Measurements from ENCODE around the gene LCLAT1. TPM values are rescaled to one million over a fixed set of nuclear protein-coding genes. Genes with fewer than 3 reads are reported as not detected.

LCLAT1 gene
- total and polyA plus RNA-seq, 2 of the 4 experiments (the other 2 are of a cell fraction): 7.5 to 11.5 TPM

DNA sequence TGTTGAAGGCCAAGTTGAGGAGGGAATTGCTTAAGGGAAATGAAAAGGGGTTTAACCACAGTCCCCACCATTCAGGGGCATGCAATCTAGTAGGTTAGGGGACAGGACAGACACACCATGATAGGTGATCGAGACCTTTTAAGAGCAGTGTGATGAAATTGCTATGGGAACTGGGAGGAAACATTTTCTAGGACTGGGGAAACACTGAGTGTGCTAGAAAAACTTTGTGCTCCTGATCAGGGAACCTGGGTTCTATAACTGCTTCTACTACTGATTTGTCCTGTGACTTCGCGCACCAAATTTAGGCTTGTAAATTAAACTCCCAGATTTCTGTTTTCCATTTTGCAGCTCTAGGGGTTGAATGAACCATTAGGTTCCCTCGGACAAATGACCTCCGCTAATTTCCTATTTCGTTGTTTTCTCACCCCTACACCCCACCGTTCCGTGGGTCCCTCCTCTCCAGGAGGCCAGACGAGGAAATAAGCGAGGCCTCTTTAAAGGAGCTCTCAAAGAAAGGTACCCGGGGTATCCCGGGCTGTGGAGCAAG is 371 bp upstream of the LCLAT1 start:
- H2AK5ac ChIP-seq (ENCODE audit: low read depth, low read length): no peak overlapping the region
- intact Hi-C loops (cut with micrococcal nuclease): loop anchor here (2.0 kb wide), 2 partner anchors 146 to 216 kb away; partner anchors contain the start of gene LBH
- ChIA-PET POLR2A (ENCODE audit: unreplicated experiment) (interaction anchor here (0.8 to 1.1 kb wide), 3 partner anchors 37 to 218 kb away, joined by 3 read pairs; no protein-coding TSS in a partner anchor), CTCF (interaction anchor here (0.5 to 0.7 kb wide), 2 partner anchors 207 to 1766 kb away, joined by 4 to 7 read pairs; no protein-coding TSS in a partner anchor)
- in situ Hi-C loops (cut with MboI; ENCODE audit: low sequenced_read_pairs): no loop called here
- 12% methylated on average over 5 of the region's 12 CpGs; no CpG with 5 or more reads in 1 of the 2 experiments for WGBS, 2 experiments (ENCODE audit: extremely low coverage in 2 of 2, insufficient read length in 1 of 2)
- H3K27ac ChIP-seq (ENCODE audit: insufficient read depth, low read length): peak overlapping the region; percentile 85
- peak overlapping the region; percentile 93 for H3K23ac ChIP-seq (ENCODE audit: low read depth, low read length)
- peak overlapping the region; percentile 34 for H4K5ac ChIP-seq (ENCODE audit: low read depth, low read length)
- DNase-seq: no peak
- H3K36me3 ChIP-seq (ENCODE audit: control insufficient read depth, insufficient read depth, low read length): no peaks in the 10 kb centered on the region; the same call in 1 of the 2 replicates
- peak overlapping the region; percentile 50 for H3K18ac ChIP-seq (ENCODE audit: low read depth, low read length)
- peaks cover 22 to 41% of the 10 kb centered on the region in 2 experiments for H3K79me1 ChIP-seq (ENCODE audit: low read depth in 1 of 2, low read length in 2 of 2)
- H3K4me1 ChIP-seq (ENCODE audit: control insufficient read depth, insufficient read depth, low read length): peaks cover 10% of the 10 kb centered on the region
- H3K9me1 ChIP-seq (ENCODE audit: insufficient read depth, low read length): peaks cover 7% of the 10 kb centered on the region
- peak overlapping the region; percentile 91 for H3K56ac ChIP-seq (ENCODE audit: extremely low read depth, insufficient read depth, low read length)
- TF ChIP-seq RAD21 (IDR thresholded peaks at IDR 0.05; ENCODE audit: low read length): 0 out of 2 replicates have a peak, but pooled peaks have one; percentile 9
- no peak for TF ChIP-seq MAFK (IDR thresholded peaks at IDR 0.05; ENCODE audit: low read depth, low read length)
- TF ChIP-seq CEBPB (IDR thresholded peaks at IDR 0.05; ENCODE audit: low read depth, low read length): 0 out of 2 replicates have a peak, but pooled peaks have one; percentile 7
- TF ChIP-seq, protein P1, sequence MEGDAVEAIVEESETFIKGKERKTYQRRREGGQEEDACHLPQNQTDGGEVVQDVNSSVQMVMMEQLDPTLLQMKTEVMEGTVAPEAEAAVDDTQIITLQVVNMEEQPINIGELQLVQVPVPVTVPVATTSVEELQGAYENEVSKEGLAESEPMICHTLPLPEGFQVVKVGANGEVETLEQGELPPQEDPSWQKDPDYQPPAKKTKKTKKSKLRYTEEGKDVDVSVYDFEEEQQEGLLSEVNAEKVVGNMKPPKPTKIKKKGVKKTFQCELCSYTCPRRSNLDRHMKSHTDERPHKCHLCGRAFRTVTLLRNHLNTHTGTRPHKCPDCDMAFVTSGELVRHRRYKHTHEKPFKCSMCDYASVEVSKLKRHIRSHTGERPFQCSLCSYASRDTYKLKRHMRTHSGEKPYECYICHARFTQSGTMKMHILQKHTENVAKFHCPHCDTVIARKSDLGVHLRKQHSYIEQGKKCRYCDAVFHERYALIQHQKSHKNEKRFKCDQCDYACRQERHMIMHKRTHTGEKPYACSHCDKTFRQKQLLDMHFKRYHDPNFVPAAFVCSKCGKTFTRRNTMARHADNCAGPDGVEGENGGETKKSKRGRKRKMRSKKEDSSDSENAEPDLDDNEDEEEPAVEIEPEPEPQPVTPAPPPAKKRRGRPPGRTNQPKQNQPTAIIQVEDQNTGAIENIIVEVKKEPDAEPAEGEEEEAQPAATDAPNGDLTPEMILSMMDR (conservative IDR thresholded peaks at IDR 0.05; ENCODE audit: low read depth, low read length): no peak
- TF ChIP-seq POLR2A (IDR thresholded peaks at IDR 0.05; ENCODE audit: low read depth, low read length): peak; percentile 69
- peak overlapping the region; percentile 95 for H3K4ac ChIP-seq (ENCODE audit: low read depth, low read length)
- H3K4me2 ChIP-seq (ENCODE audit: low read depth, low read length): peak overlapping the region; percentile 73
- peak overlapping the region; percentile 70 for H2BK20ac ChIP-seq (ENCODE audit: low read depth, low read length)
- peak overlapping the region; percentile 72 for H2BK5ac ChIP-seq (ENCODE audit: low read depth, low read length, poor library complexity, severe bottlenecking)
- H2BK120ac ChIP-seq (ENCODE audit: low read depth, low read length): peak overlapping the region; percentile 90
- H4K8ac ChIP-seq (ENCODE audit: low read depth in 2 of 2, low read length in 2 of 2): peak overlapping the region; percentile 94 to 95
- no TSS peak for BruUV-seq (replicated peaks)
- peak overlapping the region; percentile 93; the same call in 2 of the 3 replicates for H2BK15ac ChIP-seq (ENCODE audit: low read depth, low read length)
- H3K14ac ChIP-seq (replicated peaks; ENCODE audit: low read depth, low read length): peak overlapping the region; percentile 92
- H3K9me3 ChIP-seq (ENCODE audit: control insufficient read depth, insufficient read depth, low read length): no peaks in the 10 kb centered on the region
- H4K91ac ChIP-seq (ENCODE audit: insufficient read depth, low read depth, low read length): peak overlapping the region; percentile 89
- no peaks in the 10 kb centered on the region for H3K27me3 ChIP-seq (ENCODE audit: control insufficient read depth, insufficient read depth, low read length)
- H2AFZ ChIP-seq (replicated peaks; ENCODE audit: low read length, poor library complexity): peak overlapping the region; percentile 100
- H4K20me1 ChIP-seq (ENCODE audit: insufficient read depth, low read length): no peaks in the 10 kb centered on the region; the same call in 1 of the 2 replicates
- peak overlapping the region; percentile 91 for H2AK9ac ChIP-seq (replicated peaks; ENCODE audit: low read depth, low read length, poor library complexity)
- ATAC-seq (ENCODE audit: low read depth): peak; percentile 3
- dilution Hi-C loops (cut with HindIII; ENCODE audit: low sequenced_read_pairs, unreplicated experiment): no loop called here
- H3K9ac ChIP-seq (ENCODE audit: low read depth, low read length): peak overlapping the region; percentile 88
- peak overlapping the region; percentile 86 for H3K4me3 ChIP-seq (ENCODE audit: insufficient read depth, low read depth, low read length)
